ENCODE data around the gene ROR2. TPM values are rescaled to one million over a fixed set of nuclear protein-coding genes. Genes with fewer than 3 reads are reported as not detected.

Gene ROR2
- total RNA-seq, 4 donors from 2014 or later, result 9.5 to 17.7 (median 15.9) TPM

GRCh38 chr9:91724068-91724440 lies 226.0 kb downstream of the ROR2 start:
- no peaks in the 10 kb centered on the region for H3K4me1 ChIP-seq
- H3K27me3 ChIP-seq, result no peaks in the 10 kb centered on the region
- no peak overlapping the region for H3K4me3 ChIP-seq (replicated peaks in 1 of 3)
- peaks cover 4 to 15% of the 10 kb centered on the region in 2 donors for H3K36me3 ChIP-seq
- TF ChIP-seq CTCF (IDR thresholded peaks at IDR 0.05) (no peak), POLR2A (IDR thresholded peaks at IDR 0.05) (no peak)
- no peak overlapping the region for H3K27ac ChIP-seq
- DNase-seq, result no peak
- WGBS, 2 donors, result 99 to 100% methylated on average over 5 to 20 of the region's 21 CpGs
- intact Hi-C loops (cut with DNase I), result no loop called here
- H3K9me3 ChIP-seq, result no peaks in the 10 kb centered on the region

- no peak overlapping the region for H3K27ac ChIP-seq
- H3K4me3 ChIP-seq (replicated peaks in 1 of 3), result no peak overlapping the region
- TF ChIP-seq CTCF (IDR thresholded peaks at IDR 0.05) (no peak), POLR2A (IDR thresholded peaks at IDR 0.05) (no peak)
- H3K4me1 ChIP-seq, result no peaks in the 10 kb centered on the region
- DNase-seq, result no peak
- H3K9me3 ChIP-seq, result no peaks in the 10 kb centered on the region
- H3K36me3 ChIP-seq, result peaks cover 4 to 15% of the 10 kb centered on the region in 2 donors
- intact Hi-C loops (cut with DNase I), result no loop called here
- no peaks in the 10 kb centered on the region for H3K27me3 ChIP-seq
- WGBS, 2 donors, result 79 to 95% methylated on average over 11 to 15 of the region's 23 CpGs
Observed at GRCh38 chr9:91723420-91724067, 226.5 kb downstream of the ROR2 start.

GRCh38 chr9:91720751-91721705 lies 229.0 kb downstream of the ROR2 start:
- no peak overlapping the region for H3K4me3 ChIP-seq (replicated peaks in 1 of 3)
- H3K27ac ChIP-seq, result no peak overlapping the region
- 70 to 73% methylated on average over 16 of the region's 16 CpGs for WGBS, 2 donors
- peaks cover 3 to 15% of the 10 kb centered on the region in 2 donors for H3K36me3 ChIP-seq
- no peaks in the 10 kb centered on the region for H3K27me3 ChIP-seq
- DNase-seq, result no peak
- TF ChIP-seq CTCF (IDR thresholded peaks at IDR 0.05), result no peak
- no peak for TF ChIP-seq POLR2A (IDR thresholded peaks at IDR 0.05)
- no peaks in the 10 kb centered on the region for H3K9me3 ChIP-seq
- intact Hi-C loops (cut with DNase I), result no loop called here
- H3K4me1 ChIP-seq, result no peaks in the 10 kb centered on the region

GRCh38 chr9:91720313-91720712 lies 229.7 kb downstream of the ROR2 start:
- H3K27me3 ChIP-seq, result no peaks in the 10 kb centered on the region
- intact Hi-C loops (cut with DNase I), result no loop called here
- TF ChIP-seq CTCF (IDR thresholded peaks at IDR 0.05) (no peak), POLR2A (IDR thresholded peaks at IDR 0.05) (no peak)

GRCh38 chr9:91718071-91718470 lies 232.0 kb downstream of the ROR2 start:
- no peaks in the 10 kb centered on the region for H3K27me3 ChIP-seq
- no peak overlapping the region for H3K27ac ChIP-seq
- H3K9me3 ChIP-seq, result no peaks in the 10 kb centered on the region
- no peak for TF ChIP-seq CTCF (IDR thresholded peaks at IDR 0.05)
- no peak for TF ChIP-seq POLR2A (IDR thresholded peaks at IDR 0.05)
- intact Hi-C loops (cut with DNase I), result no loop called here
- 86 to 88% methylated on average over 6 to 9 of the region's 9 CpGs for WGBS, 2 donors
- no peak overlapping the region for H3K4me3 ChIP-seq (replicated peaks in 1 of 3)
- no peak for DNase-seq
- H3K4me1 ChIP-seq, result peaks cover 0 to 5% of the 10 kb centered on the region in 2 donors
- H3K36me3 ChIP-seq, result no peaks in the 10 kb centered on the region

More at GRCh38 chr9:91720313-91720712, 229.7 kb downstream of the ROR2 start:
- Histone ChIP-seq H3K27ac (no peak overlapping the region), H3K4me3 (replicated peaks in 1 of 3) (no peak overlapping the region), H3K9me3 (no peaks in the 10 kb centered on the region), H3K4me1 (no peaks in the 10 kb centered on the region), H3K36me3 (peaks cover 0 to 15% of the 10 kb centered on the region in 2 donors)
- 85 to 89% methylated on average over 3 of the region's 3 CpGs for WGBS, 2 donors
- no peak for DNase-seq

Measured in thyroid gland (tissue), 4 donors.